Activated CD4-positive, CD25-positive, alpha-beta regulatory T cell (primary cell): ENCODE data around the gene PRKX.
"Not testable (repeated sequence)": the region's sequence is repeated elsewhere in the genome, so short reads cannot be mapped to it uniquely, and the experiment has no call there.

ENCODE experiments used
- DNase-seq, 4 experiments: peaks; one replicate each; lab custom pipeline; 2025; lab: John Stamatoyannopoulos, UW

The PRKX gene

GRCh38 chrX:3653111-3653510 lies 60.3 kb downstream of the PRKX start:
- DNase-seq = no peak

- DNase-seq = no peak
These were observed 62.2 kb downstream of the PRKX start for GRCh38 chrX:3651277-3651676.

GRCh38 chrX:3648084-3648483 lies 65.4 kb downstream of the PRKX start:
- no peak for DNase-seq

- not testable (repeated sequence) for DNase-seq
These were observed 73.4 kb downstream of the PRKX start for GRCh38 chrX:3639858-3640631.

- no peak for DNase-seq
These were observed 74.2 kb downstream of the PRKX start for GRCh38 chrX:3639236-3639635.

GRCh38 chrX:3638280-3638873 lies 75.1 kb downstream of the PRKX start:
- no peak for DNase-seq

- no peak for DNase-seq
These were observed 76.6 kb downstream of the PRKX start for GRCh38 chrX:3636803-3637202.

- DNase-seq = no peak
These were observed 82.3 kb downstream of the PRKX start for GRCh38 chrX:3631196-3631595.

- DNase-seq = no peak
These were observed 85.9 kb downstream of the PRKX start for GRCh38 chrX:3627594-3627993.

GRCh38 chrX:3621414-3621813 lies 92.0 kb downstream of the PRKX start:
- no peak for DNase-seq

- not testable (repeated sequence) for DNase-seq
These were observed 101.7 kb downstream of the PRKX start for GRCh38 chrX:3611744-3612143.

GRCh38 chrX:3609810-3610209 lies 103.6 kb downstream of the PRKX start:
- no peak for DNase-seq

GRCh38 chrX:3603026-3603661 lies 110.3 kb downstream of the PRKX start:
- DNase-seq = no peak

- DNase-seq = no peak
These were observed 113.5 kb downstream of the PRKX start for GRCh38 chrX:3599802-3600430.

- DNase-seq = no peak
These were observed 114.7 kb downstream of the PRKX start for GRCh38 chrX:3598709-3599108.

GRCh38 chrX:3598046-3598605 lies 115.3 kb downstream of the PRKX start:
- no peak for DNase-seq

- DNase-seq = no peak
These were observed 121.3 kb downstream of the PRKX start for GRCh38 chrX:3592184-3592583.

GRCh38 chrX:3589474-3589873 lies 124.0 kb downstream of the PRKX start:
- no peak for DNase-seq

- DNase-seq = no peak
These were observed 127.7 kb downstream of the PRKX start for GRCh38 chrX:3585719-3586118.

- no peak for DNase-seq
These were observed 128.9 kb downstream of the PRKX start for GRCh38 chrX:3584415-3584996.

GRCh38 chrX:3582451-3582850 lies 131.0 kb downstream of the PRKX start:
- DNase-seq = no peak

- DNase-seq = no peak
These were observed 131.8 kb downstream of the PRKX start for GRCh38 chrX:3581609-3582108.
